Epithelial cell of proximal tubule (primary cell): ENCODE results near the gene AP5Z1. TPM values are rescaled to one million over a fixed set of nuclear protein-coding genes. Genes with fewer than 3 reads are reported as not detected.

Experiments used
- DNase-seq: peaks from one replicate; pipeline ENCODE4 v3.0.0-alpha.2; 2011; ENCODE audit warnings: low read depth
- H3K4me3 ChIP-seq: 2 replicates; pipeline ENCODE4 v1.5.1; 2011; ENCODE audit warnings: low read depth, mild to moderate bottlenecking, low read length
- CTCF ChIP-seq: conservative IDR thresholded peaks from 2 replicates; pipeline ENCODE4 v1.5.1; 2012; ENCODE audit warnings: low read depth, mild to moderate bottlenecking, low read length
- total RNA-seq: library from RNA; depleted of rRNA; stranded (reverse); fragments of >200 nt; gene quantifications from 2 replicates; pipeline ENCODE4 v1.2.3, GENCODE V29; 2015

The AP5Z1 gene
- total RNA-seq, 1 donor from 2014 or later = 21.4 TPM

GRCh38 chr7:4783762-4784351 is 8.4 kb downstream of the AP5Z1 start:
- H3K4me3 ChIP-seq = no peak overlapping the region
- no peak for TF ChIP-seq CTCF
- no peak for DNase-seq

GRCh38 chr7:4784799-4785198 is 9.4 kb downstream of the AP5Z1 start:
- DNase-seq = no peak
- TF ChIP-seq CTCF = no peak
- no peak overlapping the region for H3K4me3 ChIP-seq

GRCh38 chr7:4785371-4785770 is 9.9 kb downstream of the AP5Z1 start:
- no peak overlapping the region for H3K4me3 ChIP-seq
- DNase-seq = no peak
- TF ChIP-seq CTCF = no peak

GRCh38 chr7:4786015-4786414 is 10.6 kb downstream of the AP5Z1 start:
- DNase-seq = no peak
- H3K4me3 ChIP-seq = no peak overlapping the region
- TF ChIP-seq CTCF = no peak

GRCh38 chr7:4787541-4787940 is 12.1 kb downstream of the AP5Z1 start:
- TF ChIP-seq CTCF = no peak
- no peak for DNase-seq
- no peak overlapping the region for H3K4me3 ChIP-seq

GRCh38 chr7:4787947-4788626 is 12.7 kb downstream of the AP5Z1 start:
- TF ChIP-seq CTCF = no peak
- no peak overlapping the region for H3K4me3 ChIP-seq
- no peak for DNase-seq

- H3K4me3 ChIP-seq = no peak overlapping the region
- DNase-seq = no peak
- no peak for TF ChIP-seq CTCF
Observed at GRCh38 chr7:4788627-4789189, 13.3 kb downstream of the AP5Z1 start.
